Brain microvascular endothelial cell (primary cell): ENCODE data around the gene BTBD2.

Source experiments
- DNase-seq: peaks from one replicate; pipeline ENCODE4 v3.0.0-alpha.2; 2020
- H3K27ac ChIP-seq: fragments of 250-450 bp; sonication (Bioruptor Pico); 2 replicates; pipeline ENCODE4 v1.5.1; 2020; ENCODE audit warnings: mild to moderate bottlenecking, moderate library complexity
- H3K27me3 ChIP-seq: fragments of 250-450 bp; sonication (Bioruptor Pico); replicated peaks from 2 replicates; pipeline ENCODE4 v1.5.1; 2020; ENCODE audit warnings: mild to moderate bottlenecking
- H3K36me3 ChIP-seq: fragments of 250-450 bp; sonication (Bioruptor Pico); replicated peaks from 2 replicates; pipeline ENCODE4 v1.5.1; 2020; ENCODE audit warnings: mild to moderate bottlenecking
- H3K4me3 ChIP-seq: 2 replicates; pipeline ENCODE4 v1.5.1; 2011; ENCODE audit warnings: low read depth, mild to moderate bottlenecking, control low read depth, low read length, moderate library complexity
- in situ Hi-C: cut with HindIII; loops from 2 replicates; pipeline ENCODE4 v1.10.0; 2017; ENCODE audit warnings: low sequenced_read_pairs, low pct_ligation_motif_present
- TF ChIP-seq, protein P1 (sequence below): IDR thresholded peaks from 2 replicates; pipeline ENCODE4 v1.5.1; 2011; ENCODE audit warnings: low read depth, mild to moderate bottlenecking, moderate library complexity, low read length, control low read depth, inconsistent platforms; ENCODE audit errors: missing control alignments

BTBD2 gene

DNA sequence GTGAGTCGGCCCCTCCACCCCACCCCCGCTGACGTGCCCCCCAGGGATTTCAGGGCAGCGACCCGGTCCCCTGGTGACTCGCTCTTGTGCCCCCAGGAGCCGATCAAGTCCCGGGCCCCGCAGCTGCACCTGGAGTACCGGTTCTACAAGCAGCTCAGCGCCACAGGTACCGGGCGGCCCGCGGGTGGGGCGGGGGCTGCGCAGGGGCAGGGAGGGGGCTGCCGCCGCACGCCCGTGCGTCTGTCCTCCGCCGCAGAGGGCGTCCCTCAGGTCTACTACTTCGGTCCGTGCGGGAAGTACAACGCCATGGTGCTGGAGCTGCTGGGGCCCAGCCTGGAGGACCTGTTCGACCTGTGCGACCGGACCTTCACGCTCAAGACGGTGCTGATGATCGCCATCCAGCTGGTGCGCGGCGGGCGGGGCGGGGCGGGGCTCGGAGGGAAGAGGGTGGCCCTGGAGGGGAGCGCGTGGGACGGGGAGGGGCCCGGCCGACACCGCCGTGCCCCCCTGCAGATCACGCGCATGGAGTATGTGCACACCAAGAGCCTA is 37.1 kb downstream of the BTBD2 start:
- H3K4me3 ChIP-seq: no peak overlapping the region

GRCh38 chr19:1977120-1977519 is 38.4 kb downstream of the BTBD2 start:
- no peak for DNase-seq
- TF ChIP-seq, protein P1, sequence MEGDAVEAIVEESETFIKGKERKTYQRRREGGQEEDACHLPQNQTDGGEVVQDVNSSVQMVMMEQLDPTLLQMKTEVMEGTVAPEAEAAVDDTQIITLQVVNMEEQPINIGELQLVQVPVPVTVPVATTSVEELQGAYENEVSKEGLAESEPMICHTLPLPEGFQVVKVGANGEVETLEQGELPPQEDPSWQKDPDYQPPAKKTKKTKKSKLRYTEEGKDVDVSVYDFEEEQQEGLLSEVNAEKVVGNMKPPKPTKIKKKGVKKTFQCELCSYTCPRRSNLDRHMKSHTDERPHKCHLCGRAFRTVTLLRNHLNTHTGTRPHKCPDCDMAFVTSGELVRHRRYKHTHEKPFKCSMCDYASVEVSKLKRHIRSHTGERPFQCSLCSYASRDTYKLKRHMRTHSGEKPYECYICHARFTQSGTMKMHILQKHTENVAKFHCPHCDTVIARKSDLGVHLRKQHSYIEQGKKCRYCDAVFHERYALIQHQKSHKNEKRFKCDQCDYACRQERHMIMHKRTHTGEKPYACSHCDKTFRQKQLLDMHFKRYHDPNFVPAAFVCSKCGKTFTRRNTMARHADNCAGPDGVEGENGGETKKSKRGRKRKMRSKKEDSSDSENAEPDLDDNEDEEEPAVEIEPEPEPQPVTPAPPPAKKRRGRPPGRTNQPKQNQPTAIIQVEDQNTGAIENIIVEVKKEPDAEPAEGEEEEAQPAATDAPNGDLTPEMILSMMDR: no peak
- in situ Hi-C loops: no loop called here
- Histone ChIP-seq H3K27ac (no peak overlapping the region), H3K4me3 (no peak overlapping the region), H3K27me3 (no peaks in the 10 kb centered on the region), H3K36me3 (peaks cover 36% of the 10 kb centered on the region)

More for the DNA sequence above, 37.1 kb downstream of the BTBD2 start:
- no peak for DNase-seq
- Histone ChIP-seq H3K36me3 (peaks cover 43% of the 10 kb centered on the region), H3K27me3 (no peaks in the 10 kb centered on the region), H3K27ac (no peak overlapping the region)
- TF ChIP-seq, protein P1: no peak
- in situ Hi-C loops: no loop called here

GRCh38 chr19:1975162-1975480 is 40.4 kb downstream of the BTBD2 start:
- Histone ChIP-seq H3K27me3 (no peaks in the 10 kb centered on the region), H3K4me3 (no peak overlapping the region), H3K27ac (no peak overlapping the region), H3K36me3 (peaks cover 20% of the 10 kb centered on the region)
- TF ChIP-seq, protein P1: no peak
- in situ Hi-C loops: no loop called here
- DNase-seq: no peak

DNA sequence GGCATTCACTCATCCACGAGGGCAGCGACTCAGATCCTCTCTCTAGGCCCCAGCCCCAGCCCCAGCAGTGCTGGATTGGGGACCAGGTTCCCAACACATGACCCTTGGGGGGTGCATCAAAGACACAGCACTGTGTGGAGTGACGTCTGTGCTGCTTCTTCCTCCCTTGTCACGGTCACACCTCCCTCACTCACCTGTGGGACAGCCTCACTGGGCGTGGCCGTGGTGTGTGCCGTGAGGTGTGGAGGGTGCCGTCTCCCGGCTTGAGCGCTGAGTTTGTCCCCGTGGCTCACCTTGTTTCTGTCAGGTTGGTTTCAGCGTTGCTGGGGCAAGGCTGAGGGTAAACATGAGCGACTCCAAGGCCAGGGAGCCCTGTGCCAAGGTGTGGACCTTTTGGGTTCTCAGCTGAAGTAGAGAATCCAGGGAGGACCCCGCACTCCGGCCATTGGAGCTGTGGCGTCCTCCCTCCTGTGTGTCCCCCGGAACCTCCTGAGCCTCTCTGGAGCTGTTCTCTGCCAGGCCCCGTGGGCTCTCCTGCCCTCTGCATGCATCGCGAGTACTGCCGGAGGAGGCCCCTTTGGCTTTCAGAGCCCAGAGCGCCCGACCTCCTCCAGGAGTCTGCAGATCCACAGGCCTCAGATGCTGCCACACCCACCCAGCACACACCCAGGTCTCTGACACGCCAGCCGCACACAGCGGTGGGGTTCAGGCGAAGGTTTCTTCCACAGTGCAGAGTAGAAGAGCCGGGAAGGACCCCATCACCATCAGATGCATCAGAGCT is 40.9 kb downstream of the BTBD2 start:
- peaks cover 16% of the 10 kb centered on the region for H3K36me3 ChIP-seq
- H3K27me3 ChIP-seq: no peaks in the 10 kb centered on the region
- H3K4me3 ChIP-seq: no peak overlapping the region
- no peak for DNase-seq
- no peak overlapping the region for H3K27ac ChIP-seq
- TF ChIP-seq, protein P1: no peak
- in situ Hi-C loops: no loop called here

DNA sequence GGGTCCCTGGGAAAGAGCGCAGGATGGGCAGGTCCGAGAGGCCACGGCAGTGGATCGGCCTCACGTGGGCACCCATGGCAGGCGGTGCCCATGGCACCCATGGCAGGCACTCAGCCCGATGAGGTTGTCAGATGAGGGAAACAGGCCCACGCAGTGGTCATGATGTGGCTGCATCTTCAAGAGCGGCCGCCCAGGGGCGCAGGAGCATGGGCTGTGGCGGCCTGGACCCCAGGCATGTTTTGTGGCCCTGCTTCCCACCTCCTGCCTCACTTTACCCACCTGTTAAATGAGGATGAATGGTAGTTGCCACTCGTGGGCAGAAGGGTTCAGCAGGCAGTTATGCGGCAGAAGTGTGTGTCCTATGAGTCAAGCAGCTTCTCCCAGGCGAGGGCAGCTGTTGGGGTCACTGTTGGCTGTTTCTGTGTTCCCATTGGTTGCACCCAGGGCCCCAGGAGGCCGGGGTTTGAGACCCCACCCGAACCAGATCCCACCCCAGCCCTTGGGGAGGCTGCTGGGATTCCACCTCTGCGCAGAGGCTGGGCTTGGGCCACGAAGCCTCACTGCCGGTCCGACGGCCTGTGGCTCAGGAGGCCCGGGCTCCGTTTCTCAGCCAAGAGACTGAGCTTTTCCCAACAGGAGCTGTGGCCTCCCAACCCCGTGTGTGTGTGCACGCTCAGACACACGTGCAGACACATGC is 44.6 kb downstream of the BTBD2 start:
- TF ChIP-seq, protein P1: no peak
- H3K36me3 ChIP-seq: peaks cover 7% of the 10 kb centered on the region
- DNase-seq: no peak
- no peak overlapping the region for H3K27ac ChIP-seq
- no peaks in the 10 kb centered on the region for H3K27me3 ChIP-seq
- no peak overlapping the region for H3K4me3 ChIP-seq
- in situ Hi-C loops: no loop called here
